HG03066 (cell line): ENCODE data around the gene ISM1.

ENCODE experiments used
- ATAC-seq: cut with Tn5 transposase; IDR thresholded peaks from one replicate; pipeline ENCODE4 v1.9.1; 2021; ENCODE audit warnings: low read depth; ENCODE audit not compliant: unreplicated experiment

The ISM1 gene

DNA sequence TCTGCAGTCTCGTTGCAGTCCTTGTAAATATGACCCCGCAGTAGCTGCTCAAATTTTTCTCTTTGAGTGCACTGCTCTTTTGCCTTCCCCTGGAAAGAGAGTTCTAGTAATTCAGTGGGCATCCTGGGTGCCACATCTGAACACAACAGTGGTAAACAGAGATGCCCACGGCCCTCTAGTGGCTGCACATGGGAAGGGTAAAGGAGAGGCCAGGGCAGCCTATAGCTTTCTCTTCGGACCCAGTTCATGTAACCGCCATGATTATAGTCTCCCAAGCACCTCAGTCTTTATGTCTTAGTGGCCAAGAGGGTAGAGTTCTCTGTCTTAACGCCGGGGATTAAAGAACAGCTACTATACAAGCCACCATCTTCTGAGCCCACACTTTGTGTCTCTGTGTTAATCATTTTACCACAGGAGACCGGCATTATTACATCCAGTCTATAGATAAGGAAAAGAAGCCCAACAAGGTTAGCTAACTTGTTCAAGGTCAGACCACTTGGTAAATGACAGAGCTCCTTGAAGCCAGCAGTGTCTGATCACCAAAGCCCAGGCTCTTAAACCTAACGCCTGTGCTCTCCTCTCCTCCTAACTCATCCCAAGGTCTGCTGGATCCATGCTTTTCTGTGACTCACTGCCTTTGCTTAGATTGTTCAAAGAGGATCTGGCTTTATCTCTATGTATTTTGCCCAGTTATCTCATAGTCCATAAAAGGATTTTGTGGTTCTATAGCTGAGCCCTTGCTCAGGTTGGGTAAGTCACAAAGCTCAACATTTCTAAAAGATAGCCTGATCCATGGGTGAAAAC lies 81.8 kb downstream of the ISM1 start:
- no peak for ATAC-seq

DNA sequence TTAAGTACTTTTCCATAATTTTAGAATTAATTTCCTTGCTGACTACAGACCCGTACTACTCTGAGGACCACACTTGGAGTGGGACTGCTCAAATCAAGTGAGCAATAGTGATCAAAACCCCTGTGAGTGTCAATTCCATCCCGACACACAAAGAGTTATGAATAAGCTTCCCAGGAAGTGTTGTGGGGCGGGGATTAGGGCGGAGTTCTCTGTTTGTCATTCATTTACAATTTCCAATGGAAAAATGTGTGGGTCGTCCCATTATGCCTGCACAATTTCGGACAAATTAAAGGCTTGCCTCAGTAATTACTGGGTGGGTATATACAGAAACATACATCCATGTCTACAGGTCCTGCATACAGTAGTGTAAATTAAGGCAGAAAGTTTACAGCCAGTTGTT lies 84.2 kb downstream of the ISM1 start:
- no peak for ATAC-seq

DNA sequence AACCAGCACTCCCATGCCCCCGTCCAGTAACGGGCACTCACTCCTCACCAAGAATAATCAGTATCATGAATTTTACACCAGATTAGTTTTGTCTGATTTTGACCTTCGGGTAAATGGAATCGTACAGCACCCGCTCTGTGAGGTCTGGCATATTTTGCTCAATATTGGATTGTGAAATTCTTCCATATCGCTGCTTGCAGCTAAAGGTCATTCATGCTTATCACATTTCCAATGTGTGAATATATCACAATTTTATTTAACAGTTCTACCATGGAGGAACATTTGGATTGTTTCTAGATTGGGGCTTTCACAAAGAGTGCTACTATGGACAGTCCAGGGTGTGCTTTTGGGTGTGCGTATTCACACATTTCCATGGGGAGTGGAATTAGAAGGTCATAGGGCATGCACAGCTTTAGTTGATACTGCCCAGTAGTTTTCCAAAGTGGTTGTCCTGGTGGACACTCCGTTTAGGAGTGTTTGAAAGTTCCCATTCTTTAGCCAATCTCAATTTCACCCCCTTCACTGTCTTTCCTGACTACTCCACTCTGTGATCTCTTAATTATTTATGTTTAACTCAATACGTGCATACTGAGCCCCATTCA lies 86.6 kb downstream of the ISM1 start:
- no peak for ATAC-seq

DNA sequence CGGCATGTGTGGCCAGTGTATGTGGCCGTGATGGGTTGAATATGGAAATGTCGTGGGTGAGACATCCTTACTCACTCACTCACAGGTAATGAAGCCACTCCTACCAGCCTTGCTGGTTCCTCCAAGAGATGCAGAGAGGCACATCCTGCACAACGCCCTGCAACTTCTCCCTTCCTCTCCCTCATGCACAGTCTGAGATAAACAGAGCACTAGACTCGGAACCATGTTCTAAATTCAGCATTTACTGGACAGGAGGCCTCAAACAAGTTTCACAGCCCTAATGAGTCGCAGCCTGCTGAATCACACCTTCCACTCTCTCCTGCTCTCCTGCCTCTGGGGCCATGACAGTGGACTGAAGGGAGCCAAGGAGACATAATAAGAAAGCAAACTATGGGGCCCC lies 91.2 kb downstream of the ISM1 start:
- ATAC-seq = no peak

DNA sequence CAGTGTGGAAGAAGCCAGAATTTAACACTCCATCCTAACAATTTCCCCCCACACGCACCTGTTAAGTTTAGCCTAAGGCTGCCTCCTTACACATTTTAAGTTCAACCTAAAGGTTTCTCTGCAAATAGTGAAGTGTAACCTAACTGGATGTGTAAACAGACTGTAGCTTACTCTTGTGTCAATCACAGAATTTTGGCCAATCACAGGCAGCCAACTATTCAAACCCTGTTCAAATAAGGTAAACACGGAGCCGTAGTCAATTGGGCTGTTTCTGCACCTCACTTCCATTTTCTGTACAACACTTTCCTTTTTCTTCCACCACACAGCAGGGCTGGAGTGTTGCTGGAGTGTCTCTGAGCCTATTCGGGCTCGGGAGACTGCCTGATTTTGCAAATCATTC lies 92.1 kb downstream of the ISM1 start:
- ATAC-seq = no peak

DNA sequence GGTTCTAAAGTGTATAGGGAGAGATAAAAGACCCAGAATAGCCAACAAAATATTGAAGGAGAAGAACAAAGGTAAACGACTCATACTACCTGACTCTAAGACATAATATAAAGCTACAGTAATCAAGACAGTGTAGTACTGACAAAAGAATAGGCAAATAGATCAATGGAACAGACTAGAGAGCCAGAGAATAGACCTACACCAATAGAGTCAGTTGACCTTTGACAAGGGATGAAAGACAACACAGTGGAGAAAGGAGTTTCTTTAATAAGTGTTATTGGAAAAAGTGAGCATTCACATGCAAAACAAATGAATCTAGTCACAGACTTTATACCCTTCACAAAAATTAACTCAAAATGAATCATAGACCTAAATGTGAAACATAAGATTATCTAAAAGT lies 96.4 kb downstream of the ISM1 start:
- ATAC-seq = no peak

DNA sequence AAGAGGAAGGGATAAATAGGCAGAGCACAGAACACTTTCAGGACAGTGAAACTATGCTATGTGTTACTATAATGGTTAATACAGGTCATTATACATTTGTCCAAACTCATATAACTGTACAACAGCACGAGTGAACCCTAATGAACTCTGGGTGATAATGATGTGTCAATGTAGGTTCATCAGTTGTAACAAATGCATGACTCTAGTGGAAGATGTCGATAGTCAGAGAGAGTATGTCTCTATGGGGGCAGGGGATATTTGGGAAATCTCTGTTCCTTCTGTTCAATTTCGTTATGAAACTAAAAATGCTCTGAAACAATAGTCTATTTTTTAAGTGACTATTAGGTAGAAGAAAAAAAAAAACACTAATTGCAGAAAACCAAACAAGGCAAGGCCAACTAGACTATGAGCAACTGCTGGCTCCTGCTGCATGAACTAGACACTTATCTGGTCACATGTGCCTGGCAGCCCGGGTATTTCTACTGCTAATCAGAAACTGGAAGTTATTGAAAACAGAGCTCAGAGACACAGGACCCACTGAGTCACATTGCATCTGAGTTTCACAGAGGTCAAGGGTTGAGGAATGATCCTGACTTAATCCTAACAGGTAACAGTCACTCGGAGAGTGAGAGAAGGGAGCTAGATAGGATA lies 97.9 kb downstream of the ISM1 start:
- no peak for ATAC-seq

DNA sequence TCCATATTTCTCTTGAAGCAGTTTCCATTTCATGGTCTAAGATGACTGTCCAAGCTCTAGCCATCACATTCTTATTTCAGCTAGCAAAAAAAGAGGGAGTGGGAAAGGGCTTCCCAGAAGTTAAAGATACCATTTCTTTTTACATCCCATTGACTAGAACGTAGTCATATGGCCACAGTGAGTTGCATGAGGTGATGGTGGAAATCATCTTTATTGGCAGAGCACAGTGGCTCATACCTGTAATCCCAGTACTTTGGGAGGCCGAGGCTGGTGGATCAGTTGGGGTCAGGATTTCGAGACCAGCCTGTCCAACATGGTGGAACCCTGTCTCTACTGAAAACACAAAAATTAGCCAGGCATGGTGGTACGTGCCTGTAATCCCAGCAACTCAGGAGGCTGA lies 99.6 kb downstream of the ISM1 start:
- ATAC-seq = no peak

DNA sequence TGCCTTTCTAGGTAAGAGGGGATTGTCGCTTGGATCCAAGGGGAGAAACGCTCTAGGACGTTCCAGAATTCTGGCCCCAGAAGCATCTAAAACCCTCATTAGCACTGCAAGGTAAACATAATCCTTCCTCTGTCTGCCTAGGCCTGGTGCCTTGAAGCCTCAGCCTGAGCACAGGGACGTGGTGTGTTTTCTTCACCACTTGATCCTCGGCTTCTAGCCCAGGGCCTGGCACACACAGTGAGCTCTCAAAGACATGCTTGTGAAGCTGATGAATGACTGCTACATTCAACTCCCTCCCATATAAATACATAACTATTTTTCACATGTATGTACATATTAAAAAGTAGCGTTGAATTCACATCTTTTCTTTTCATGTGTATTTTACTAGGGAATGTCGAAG lies 100.3 kb downstream of the ISM1 start:
- no peak for ATAC-seq

DNA sequence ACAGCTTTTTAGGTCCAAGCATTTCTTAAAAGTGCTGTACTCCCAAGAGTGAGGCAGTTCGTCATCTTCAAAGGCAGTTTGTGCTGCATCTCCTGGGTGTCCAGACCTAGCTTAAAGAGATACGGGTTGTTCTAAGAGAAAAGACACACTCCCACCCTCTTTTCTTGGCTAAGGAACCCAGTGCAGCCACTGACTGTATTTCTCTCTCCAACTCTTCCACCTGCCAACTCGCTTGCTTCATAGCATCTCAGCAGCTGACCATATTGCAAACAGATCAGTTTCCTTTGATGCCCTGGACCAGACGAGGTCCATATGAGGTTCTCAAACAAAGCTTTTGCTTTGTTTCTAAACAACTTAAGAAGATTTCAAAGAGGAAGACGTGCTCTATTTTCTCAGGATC lies 101.1 kb downstream of the ISM1 start:
- no peak for ATAC-seq

DNA sequence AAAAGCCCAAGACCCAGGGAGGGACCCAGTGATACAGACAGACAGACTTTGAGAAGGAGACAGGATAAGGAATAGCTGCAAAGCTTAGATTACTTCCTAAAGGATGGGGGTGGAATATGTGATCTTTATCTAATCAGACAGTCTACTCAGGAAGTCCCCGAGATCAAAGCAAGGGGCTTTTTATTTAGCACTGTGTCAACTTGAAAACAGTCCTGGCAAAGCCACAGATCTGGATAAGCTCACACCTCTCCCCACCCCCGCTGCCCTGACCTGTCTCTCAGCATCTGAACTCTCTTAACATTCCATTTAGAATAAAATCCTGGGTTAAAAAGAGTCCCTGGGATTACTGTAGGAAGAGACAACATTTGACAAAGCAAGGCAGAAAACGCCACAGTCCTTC lies 101.5 kb downstream of the ISM1 start:
- ATAC-seq = no peak

DNA sequence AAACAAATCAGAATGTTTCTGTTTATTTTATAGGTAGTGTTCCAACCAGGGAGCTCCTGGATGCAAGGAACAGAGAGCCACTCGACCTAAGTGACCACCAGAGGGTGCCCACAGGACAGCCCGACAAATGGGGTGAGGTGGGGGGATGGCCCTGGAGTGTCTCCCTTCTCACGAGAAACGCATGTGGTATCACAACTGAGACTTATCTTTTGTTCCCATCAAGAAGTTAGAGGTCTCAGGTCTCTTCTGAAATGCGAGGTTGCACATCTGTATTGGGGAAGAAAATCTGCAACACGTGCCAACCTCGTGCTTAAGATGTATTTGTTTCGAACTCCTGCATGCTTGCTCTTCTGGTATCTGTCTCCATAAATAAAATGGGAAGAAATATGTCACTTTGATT lies 104.0 kb downstream of the ISM1 start:
- no peak for ATAC-seq

DNA sequence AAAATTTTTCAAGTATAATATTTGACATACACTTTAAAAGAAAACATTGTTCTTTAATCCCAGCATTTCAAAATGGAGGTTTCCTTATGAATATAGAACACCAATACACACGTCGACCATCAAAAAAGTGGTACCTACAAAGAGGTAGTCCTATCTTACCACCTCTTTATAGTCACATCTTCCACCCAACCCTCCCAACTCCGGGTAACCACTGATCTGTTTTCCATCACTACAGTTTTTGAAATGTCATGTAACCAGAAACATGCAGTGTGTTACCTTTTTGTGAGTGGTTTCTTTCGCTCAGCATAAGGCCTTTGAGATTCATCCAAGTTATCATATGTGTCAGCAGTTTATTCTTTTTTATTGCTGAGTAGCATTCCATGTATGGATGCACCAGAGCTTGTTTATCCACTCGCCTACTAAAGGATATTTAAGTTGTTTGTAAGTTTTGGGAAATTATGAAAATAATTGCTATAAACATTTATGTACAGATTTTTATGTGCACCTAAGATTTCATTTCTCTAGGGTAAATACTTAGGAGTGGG lies 104.8 kb downstream of the ISM1 start:
- no peak for ATAC-seq

DNA sequence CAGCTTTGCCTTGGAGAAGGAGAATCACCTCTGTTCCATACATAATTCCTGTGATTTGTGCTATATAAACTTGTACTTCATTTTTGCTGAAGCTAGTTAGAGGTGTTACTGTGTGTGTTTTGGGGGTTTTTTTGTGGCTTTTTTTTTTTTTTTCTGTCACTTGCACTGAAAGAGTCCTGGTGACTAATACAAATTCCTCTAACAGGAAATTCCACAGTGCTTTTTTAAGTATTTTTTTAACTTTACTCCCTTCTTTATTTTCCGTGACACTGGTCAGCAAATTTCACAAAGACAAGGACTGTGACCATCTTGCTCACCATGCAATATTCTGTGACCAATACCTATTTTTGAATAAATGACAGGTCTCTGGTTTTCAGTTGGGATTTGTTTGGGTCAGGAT lies 110.5 kb downstream of the ISM1 start:
- no peak for ATAC-seq

DNA sequence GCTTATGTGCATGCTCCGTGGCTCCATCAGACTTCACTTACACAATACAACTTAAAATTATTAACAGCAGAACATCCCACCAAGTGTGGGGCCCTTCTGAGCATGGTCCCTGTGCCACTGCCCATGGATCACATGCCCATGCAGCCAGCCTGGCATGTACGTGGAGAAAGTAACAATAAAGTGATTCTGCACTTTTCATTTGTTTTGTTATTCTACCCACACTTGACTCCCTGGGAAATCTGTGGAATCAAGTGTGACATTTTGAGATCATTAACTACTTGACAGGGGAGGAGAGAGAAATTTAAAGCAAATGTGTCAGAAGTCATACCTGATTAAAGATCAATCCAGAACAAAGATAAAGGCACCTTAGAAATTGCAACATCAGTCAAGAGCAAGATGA lies 112.0 kb downstream of the ISM1 start:
- ATAC-seq = no peak

DNA sequence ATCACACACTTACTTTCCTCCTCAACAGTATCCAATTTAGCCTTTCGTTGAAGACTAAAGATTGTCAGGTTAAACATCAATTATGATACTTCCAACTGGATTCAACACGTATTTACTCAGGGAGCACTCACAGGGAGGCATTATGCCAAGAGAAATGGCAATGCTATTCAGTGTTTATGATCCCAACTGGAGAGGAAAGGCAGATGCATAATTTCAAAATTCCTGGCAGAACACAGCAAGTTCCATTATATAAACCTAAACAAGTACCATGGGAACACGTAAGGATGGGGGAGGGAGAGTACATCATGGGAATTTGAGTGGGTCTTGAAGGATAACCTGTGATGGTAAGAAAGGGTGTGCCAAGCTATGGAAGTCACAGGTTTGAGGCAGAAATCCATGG lies 112.7 kb downstream of the ISM1 start:
- no peak for ATAC-seq

DNA sequence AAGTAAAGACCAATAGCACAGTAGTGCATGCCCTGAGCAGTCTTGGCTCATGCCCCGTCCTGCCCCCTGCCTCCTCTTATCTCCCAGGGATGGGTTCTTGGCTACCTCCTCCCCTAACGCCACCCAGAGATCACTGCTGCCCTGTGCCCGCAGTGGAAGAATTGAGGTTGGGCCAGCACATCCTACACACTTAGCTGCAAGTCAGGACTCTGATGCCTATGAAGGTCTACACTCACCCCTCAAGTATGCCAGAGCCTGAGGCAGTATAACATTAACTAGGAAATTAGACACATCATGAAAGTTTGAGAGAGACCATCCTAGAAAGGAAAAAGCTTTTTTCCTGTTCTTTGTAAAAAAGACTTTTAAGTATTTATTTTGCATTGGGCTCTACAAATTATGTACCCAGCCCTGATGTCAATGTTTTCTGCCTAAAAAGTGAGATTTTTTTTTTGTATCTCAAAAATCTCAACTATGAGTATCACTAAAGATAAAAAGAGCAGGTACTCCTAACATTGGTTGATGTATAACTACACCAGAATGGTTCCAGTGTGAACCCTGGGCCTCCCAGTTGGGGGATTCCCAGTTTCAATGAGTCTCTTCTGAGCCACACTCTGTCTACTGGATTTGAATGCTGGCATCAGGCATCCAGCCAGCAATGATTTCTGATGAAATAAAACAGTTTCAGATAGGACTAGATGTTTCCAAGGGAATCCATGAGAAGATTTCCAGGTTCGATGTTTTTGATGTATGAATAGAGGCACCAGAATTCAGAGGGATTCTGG lies 115.4 kb downstream of the ISM1 start:
- peak; percentile 56 for ATAC-seq

DNA sequence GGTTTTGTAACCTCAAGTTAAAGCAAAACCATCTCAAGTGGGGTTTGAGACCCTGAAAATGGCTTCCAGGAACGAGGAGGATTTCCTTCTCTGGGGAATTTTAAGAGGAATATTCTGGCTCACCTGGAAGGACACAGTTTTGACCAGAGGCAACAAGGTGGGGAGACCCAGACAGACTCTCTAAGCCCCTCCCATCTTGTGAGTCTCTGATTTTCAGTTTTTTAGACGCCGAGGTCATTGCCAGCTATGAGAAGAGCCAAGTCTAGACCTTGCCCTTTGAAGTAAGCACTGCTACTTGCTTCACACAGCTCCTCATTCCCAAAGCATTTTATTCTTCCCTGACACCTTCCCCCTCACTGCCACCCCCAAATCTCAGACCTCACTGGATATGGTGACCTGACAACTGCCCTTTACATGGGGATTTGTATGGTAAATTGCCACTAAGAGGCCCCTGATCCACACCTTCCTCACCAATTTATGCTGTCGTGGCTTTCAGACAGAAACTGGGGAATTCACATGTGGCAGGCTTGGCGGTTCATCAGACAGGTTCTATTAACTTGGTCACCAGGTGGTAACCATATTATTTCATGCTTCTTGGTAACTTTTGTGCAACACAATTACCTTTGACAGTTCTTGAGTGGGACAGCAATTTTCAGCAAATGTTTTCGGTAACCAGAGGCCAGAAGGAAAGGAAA lies 116.2 kb downstream of the ISM1 start:
- ATAC-seq = no peak

DNA sequence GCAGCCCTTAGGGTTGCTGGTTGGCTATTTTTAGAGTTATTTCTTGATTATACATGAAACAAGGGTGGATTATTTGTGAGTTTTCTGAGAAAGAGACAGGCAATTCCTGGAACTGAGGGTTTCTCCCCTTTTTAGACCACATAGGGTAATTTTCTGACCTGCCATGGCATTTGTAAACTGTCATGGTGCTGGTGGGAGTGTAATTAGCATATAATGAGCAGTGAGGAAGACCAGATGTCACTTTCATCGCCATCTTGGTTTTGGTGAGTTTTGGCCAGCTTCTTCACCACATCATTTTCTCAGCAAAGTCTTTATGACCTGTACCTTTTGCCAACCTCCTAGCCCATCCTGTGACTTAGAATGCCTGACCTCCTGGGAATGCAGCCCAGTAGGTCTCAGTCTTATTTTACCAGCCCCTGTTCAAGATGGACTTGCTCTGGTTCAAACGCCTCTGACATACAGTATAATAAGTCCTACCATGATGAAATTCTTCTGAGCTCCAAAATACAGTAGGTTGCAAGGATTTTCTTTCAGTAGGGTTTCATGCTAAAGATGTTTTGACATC lies 117.1 kb downstream of the ISM1 start:
- ATAC-seq = no peak

DNA sequence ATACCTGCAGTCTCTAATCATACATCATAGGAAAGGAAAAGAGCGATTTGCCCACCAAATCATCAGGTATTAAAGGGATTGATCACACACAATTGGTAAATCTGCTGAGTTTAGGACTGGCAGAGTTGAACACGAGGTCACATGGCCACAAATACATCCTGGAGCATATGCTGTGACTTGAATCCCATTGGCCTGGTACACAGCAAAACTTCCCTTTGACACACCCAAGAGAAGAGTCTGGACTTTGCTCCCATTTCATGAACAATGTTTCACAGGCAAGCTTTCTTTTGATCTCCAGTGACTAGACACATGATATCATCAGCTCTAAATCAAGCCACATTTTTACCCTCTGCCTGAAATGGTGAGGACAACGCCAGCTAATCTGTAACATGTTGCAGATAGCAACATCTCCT lies 117.9 kb downstream of the ISM1 start:
- no peak for ATAC-seq
